Endometrium (tissue), 2 donors: ENCODE results near the gene ZNF215.
"Not testable (repeated sequence)": the region's sequence is repeated elsewhere in the genome, so short reads cannot be mapped to it uniquely, and the experiment has no call there.

ENCODE experiments used
- FAIRE-seq: peaks from 2 replicates; lab custom pipeline; 2012; peaks lifted over from hg19 to GRCh38; lab: Jason Lieb, UNC
- donor health status: control.
- donor health status: control.

Gene ZNF215

DNA sequence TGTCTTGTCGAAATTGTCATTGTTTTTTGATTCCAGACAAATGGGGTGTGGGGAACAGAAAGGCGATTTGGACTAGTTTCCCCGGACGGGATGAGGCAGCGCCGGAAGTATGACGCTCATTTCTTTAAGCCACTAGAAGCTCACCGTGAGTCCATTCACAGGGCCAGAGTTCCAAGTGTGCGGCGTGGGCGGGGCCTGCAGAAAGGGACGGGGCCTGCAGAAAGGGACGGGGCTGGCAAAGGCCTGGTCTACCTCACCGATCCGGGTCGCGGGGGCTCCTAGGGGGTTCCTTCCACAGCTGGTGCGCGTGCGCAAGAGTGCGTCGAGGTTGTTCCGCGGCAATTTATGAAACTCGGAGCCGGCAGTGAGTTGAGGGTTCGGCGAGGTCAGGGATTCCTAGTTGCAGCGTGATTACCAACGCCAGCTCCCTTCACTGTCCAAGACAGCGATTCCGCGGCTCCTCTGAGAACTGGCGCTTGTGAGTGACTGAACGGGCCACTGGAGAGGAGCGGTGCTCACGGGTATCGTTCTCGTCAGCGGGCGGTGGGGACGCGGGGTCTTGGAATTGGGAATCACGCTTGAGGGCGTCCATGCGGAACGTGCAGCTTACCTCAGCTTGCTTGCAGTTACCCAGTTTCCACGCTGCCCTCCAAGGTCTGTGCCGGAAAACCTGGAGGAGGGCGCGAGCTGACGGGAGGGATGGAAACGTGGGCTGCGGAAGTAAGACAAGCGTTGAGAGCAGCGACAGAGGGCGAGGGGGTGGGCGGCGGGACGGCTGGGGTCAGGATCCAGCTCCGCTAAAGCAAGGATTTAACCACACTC is at the start of gene ZNF215:
Gene ZNF215, plus strand, starts transcription at position 219 of the 822 bp plus-strand sequence. CDS start 5,847 bp downstream, outside the sequence.
- FAIRE-seq = no peak

GRCh38 chr11:6876914-6877313 is 49.3 kb upstream of the ZNF215 start:
- FAIRE-seq = no peak

DNA sequence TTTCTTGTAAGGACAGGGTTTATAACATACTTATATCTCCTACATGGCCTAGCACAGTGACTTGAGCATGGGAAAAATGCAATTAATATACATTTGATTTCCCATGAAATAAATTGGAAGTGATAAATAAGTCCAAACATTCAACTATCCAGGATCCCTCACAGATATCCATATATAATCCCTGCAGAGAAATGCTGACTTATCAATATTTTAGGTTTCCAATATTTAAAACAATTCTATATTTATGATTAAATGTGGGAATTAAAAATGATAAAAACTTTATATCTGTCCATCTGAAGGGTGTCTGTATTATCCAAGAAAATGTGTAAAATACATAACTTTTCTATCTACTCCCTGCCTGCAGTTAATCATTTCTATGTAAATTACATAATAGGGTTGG is 43.5 kb upstream of the ZNF215 start:
- no peak for FAIRE-seq

DNA sequence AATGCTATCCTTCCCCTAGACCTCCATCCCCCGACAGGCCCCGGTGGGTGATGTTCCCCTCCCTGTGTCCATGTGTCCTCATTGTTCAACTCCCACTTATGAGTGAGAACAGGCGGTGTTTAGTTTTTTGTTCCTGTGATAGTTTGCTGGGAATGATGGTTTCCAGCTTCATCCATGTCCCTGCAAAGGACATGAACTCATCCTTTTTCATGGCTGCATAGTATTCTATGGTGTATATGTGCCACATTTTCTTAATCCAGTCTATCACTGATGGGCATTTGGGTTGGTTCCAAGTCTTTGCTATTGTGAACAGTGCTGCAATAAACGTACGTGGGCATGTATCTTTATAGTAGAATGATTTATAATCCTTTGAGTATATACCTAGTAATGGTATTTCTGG is 38.5 kb upstream of the ZNF215 start:
- FAIRE-seq = not testable (repeated sequence)

- FAIRE-seq = no peak
Observed at GRCh38 chr11:6888830-6889229, 37.4 kb upstream of the ZNF215 start.

GRCh38 chr11:6889835-6890234 is 36.4 kb upstream of the ZNF215 start:
- no peak for FAIRE-seq

DNA sequence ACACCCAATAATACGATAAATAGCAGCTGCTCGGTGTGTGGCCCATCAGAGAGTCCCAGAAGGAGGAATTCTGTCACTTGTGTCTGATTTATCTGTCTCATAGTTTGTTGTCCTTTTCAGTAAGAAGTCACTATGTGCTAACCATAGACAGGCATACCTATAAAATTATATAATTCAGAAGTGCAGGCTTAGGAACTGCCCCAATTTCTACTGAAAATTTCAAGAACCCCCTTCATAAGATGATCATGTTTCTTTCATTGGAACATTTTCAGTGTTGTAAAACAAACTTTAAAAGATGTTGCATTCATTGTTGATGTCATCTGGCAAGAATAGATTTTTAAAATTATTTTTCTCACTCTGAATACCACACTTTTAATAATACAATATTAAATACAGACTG is 33.8 kb upstream of the ZNF215 start, which contains the start of gene OR2D2:
Gene OR2D2, minus strand, starts transcription at position 101 of the 400 bp plus-strand sequence. Its CDS starts 0 bp downstream, at position 101.
- FAIRE-seq = no peak

DNA sequence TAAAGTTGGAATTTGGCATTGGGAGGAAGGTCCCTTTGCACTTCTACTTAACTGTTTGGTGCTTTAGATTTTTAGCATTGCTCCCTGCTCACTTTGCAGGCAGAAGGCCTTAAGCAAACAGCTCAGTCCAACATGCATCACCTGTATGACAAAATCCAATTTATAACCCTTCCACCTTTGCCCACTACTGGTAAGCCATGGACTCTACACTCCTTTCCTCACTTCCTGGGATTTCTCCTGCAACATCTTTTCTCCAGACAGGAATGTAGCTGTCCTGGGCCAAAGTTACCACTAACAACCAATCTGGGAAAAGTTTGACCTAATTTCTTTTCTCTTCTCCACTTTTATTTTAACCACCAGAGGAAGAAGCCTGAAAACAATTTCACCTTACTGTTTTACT is 32.1 kb upstream of the ZNF215 start:
- no peak for FAIRE-seq

DNA sequence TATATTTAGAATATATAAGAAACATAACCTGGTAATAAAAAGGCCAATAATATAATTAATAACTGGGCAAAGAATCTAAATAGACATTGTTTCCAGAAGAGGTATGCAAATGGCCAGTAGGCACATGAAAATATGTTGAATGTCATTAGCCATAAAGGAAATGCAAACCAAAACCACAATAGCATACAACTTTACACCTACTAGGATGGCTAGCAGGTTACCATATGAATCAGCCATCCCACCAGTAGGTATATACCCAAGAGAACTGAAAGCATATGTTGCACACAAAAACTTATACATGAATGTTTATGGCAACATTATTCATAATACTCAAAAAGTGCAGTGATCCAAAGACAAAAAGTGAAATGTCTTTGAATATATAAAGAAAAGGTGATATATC is 31.2 kb upstream of the ZNF215 start:
- no peak for FAIRE-seq

DNA sequence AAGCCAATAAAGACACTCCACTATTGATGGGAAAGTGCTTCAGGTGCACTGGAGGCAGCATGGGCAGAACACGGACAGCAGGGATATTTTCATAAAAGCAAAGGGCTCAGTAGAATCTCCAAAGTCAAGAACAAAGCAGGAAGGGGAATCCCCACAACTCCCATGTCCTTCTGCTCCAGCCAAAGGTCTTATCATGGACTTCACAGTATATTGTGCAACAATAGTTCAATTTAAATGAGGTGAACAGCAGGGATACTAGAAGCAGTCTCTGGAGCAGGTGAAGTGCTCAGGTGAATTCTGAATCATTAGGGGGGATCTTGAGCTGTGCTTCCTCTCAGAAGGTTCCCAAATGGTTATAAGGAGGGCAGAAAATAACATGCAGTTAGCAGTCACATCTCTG is 27.3 kb upstream of the ZNF215 start:
- no peak for FAIRE-seq

- no peak for FAIRE-seq
Observed at GRCh38 chr11:6900327-6900999, 25.8 kb upstream of the ZNF215 start.

- FAIRE-seq = not testable (repeated sequence)
Observed at GRCh38 chr11:6904804-6905203, 21.4 kb upstream of the ZNF215 start.

- FAIRE-seq = no peak
Observed at GRCh38 chr11:6911378-6911777, 14.8 kb upstream of the ZNF215 start.

- FAIRE-seq = no peak
Observed at GRCh38 chr11:6911948-6912347, 14.3 kb upstream of the ZNF215 start.

DNA sequence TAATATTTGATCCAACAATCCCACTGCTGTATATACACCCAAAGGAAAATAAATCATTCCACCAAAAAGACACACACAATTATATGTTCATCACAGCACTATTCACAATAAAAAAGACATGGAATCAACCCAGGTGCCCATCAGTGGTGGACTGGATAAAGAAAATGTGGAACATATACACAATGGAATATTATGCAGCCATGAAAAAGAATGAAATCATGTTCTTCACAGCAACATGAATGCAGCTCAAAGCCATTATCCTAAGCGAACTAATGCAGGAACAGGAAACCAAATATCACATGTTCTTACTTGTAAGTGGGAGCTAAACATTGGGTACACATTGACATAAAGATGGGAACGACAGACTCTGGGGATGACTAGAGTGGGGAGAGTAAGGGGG is 6.5 kb upstream of the ZNF215 start:
- no peak for FAIRE-seq

GRCh38 chr11:6920702-6921101 is 5.5 kb upstream of the ZNF215 start, which contains the start of gene OR2D3:
OR2D3 (plus strand) TSS chr11:6921002; CDS start chr11:6921002, 0 bp downstream.
- no peak for FAIRE-seq

DNA sequence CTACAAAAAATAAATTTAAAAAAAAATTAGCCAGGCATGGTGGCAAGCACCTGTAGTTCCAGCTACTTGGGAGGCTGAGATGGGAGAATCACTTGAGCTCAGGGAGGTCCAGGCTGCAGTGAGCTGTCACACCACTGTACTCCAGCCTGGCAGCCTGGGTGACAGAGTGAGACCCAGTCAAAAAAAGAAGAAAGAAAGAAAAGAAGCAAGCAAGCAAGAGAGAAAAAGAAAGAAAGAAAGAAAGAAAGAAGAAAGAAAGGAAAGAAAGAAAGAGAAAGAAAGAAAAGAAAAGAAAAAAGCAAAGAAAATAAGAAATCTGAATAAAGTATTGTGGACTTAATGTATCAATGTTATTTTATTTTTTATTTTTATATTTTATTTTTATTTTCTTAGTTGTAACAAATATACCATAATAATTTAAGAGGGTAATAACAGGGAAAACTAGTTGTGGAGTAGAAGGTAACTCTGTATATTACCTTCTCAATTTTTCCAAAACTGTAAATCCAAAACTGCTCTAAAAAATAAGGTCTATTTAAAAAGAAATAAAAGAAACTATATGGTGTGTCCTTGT is 1.1 kb upstream of the ZNF215 start:
- peak; percentile 21 for FAIRE-seq

DNA sequence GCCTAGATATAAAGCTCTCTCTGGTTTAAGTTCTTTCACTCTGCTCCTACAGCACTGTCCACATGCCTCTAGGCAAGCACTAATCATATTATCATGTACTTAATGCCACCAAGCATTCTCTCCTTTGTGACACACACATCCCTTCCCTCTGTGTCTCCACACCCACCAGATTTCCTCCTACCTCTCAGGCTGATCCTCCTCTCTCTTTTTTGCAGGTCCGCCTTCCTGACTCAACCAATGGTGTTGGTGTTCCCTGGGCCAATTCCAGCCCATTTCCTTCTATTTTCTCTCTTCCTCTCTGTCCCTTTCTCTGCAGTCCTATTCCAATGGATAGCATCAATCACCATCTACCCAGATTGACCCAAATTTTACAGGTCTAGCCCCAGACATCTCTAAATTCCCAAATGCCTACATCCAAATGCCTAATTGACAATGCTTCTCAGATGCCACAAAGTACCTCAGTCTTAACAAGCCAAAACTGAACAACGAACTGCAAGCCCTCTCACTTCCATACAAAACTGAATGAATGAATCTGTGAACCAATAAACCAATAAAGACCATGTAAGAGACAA is 504 bp upstream of the ZNF215 start:
- no peak for FAIRE-seq

DNA sequence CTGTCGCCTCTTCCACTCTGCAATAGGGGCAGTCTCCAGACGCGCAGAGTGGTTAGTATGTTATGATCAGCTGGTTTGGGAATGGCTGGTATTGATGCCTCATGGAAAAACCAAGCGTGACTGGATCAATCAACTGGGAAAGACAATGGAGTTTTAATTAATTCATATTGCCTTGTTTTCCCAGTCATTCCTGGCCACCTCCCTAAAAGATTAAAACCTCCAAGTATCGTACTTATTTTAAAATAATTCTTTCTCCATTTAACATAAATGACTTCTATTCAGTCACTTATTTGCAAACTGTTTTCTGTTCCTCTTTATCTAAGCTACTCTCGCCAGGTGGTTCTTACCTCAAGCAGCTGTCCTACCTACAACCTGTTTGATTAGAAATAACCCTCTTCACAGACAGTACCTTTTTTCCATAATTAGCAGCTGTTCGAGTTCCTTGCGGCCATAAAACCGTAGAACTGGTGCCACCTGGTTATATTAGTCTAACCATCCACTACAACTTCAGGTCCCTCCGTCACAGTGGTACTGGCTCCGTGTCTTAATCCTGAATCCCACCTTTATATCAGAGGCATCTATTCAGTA is 898 bp downstream of the ZNF215 start:
- FAIRE-seq = no peak

GRCh38 chr11:6928916-6929315 is 2.7 kb downstream of the ZNF215 start:
- FAIRE-seq = no peak

DNA sequence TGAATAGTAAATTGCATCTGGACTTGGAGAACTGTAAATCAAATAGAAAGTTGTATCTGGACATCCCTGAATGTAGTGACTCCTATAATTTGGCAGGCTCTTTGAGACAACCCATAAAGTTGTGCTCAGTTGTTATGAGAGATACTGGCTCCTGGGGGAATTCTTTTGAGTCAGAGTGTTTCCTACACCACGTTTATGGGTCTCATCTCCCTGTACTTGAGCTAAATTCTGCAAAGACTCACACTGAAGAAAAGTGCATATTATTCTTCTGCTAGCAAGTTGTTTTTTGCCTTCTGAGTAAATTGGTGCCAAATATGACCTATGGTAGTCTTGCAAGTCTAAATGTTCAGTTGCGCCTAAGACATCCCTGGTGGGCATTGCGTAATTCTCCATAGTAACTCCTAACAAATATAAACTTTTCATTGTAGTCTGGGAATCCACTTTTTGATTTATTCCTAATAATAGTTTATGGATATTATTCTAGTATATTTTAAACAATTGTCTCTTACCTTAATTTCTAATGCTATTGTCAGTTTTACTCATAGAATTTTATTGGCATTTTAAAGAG is 5.0 kb downstream of the ZNF215 start:
- no peak for FAIRE-seq

GRCh38 chr11:6932145-6932544 is 5.9 kb downstream of the ZNF215 start:
- FAIRE-seq = no peak
